Measurements from ENCODE around the gene RPGRIP1. TPM values are rescaled to one million over a fixed set of nuclear protein-coding genes. Genes with fewer than 3 reads are reported as not detected.

RPGRIP1 gene
- total RNA-seq, 1 experiment from 2014 or later = 0.50 TPM

DNA sequence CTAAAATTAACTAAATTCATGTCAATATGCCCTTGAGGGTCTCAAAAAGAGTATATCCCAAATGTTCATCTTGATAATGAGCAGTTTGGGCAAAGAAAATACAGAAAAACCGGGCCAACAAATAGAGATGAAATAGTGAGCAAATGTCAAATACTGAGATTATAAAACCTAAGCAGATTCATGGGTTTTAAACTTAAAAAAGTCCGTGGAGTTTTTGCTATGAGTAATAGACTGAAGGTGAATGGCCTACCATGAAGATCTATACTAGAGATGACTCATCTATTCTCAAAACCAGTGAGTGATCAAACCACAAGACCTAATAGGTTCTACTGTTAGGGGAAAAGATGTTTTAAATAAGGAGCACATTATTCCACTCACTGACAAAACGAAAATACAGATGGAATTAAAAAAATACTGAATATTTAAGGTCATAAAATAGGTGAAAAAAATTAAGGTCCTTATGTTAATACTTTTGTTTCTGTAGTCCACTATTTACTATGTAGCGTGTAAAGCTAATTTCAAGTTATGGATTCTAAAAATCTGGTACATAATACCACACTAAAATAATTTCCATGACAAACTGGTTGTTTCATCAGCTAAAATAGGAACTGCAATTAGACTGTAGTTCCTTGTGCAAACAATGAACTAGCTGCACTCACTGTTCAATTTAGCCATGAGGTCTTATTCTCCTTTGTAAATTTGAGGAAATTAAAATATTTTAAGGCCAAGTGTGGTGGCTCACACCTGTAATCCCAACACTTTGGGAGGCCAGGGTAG, 15.7 kb upstream of the RPGRIP1 start (continued):
- TF ChIP-seq, protein P1, sequence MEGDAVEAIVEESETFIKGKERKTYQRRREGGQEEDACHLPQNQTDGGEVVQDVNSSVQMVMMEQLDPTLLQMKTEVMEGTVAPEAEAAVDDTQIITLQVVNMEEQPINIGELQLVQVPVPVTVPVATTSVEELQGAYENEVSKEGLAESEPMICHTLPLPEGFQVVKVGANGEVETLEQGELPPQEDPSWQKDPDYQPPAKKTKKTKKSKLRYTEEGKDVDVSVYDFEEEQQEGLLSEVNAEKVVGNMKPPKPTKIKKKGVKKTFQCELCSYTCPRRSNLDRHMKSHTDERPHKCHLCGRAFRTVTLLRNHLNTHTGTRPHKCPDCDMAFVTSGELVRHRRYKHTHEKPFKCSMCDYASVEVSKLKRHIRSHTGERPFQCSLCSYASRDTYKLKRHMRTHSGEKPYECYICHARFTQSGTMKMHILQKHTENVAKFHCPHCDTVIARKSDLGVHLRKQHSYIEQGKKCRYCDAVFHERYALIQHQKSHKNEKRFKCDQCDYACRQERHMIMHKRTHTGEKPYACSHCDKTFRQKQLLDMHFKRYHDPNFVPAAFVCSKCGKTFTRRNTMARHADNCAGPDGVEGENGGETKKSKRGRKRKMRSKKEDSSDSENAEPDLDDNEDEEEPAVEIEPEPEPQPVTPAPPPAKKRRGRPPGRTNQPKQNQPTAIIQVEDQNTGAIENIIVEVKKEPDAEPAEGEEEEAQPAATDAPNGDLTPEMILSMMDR (IDR thresholded peaks at IDR 0.05) = no peak
- no peak for TF ChIP-seq ZNF263 (CRISPR knock-in tag; IDR thresholded peaks at IDR 0.05; ENCODE audit: low read depth)
- no peak for TF ChIP-seq ZNF416 (CRISPR knock-in tag; IDR thresholded peaks at IDR 0.05)
- TF ChIP-seq ZNF232 (CRISPR knock-in tag; IDR thresholded peaks at IDR 0.05) = no peak

GRCh38 chr14:21267431-21267845, 12.4 kb upstream of the RPGRIP1 start:
- Mint-ChIP-seq H3K36me3 (peaks cover 69% of the 10 kb centered on the region), H3K27ac (peak overlapping the region; percentile 94), H3K4me1 (peaks cover 49% of the 10 kb centered on the region), H3K4me3 (peak overlapping the region; percentile 100), H3K27me3 (ENCODE audit: low read depth) (no peaks in the 10 kb centered on the region; the same call in 1 of the 2 replicates), H3K9me3 (no peaks in the 10 kb centered on the region)
- ChIA-PET CTCF (no interaction called here), POLR2A (interaction anchor here (0.6 kb wide), 1 partner anchor 10 kb away, joined by 4 read pairs; no protein-coding TSS in a partner anchor)
- no peak for DNase-seq (ENCODE audit: low spot score)
- ATAC-seq = no peak
- TF ChIP-seq, protein P2, sequence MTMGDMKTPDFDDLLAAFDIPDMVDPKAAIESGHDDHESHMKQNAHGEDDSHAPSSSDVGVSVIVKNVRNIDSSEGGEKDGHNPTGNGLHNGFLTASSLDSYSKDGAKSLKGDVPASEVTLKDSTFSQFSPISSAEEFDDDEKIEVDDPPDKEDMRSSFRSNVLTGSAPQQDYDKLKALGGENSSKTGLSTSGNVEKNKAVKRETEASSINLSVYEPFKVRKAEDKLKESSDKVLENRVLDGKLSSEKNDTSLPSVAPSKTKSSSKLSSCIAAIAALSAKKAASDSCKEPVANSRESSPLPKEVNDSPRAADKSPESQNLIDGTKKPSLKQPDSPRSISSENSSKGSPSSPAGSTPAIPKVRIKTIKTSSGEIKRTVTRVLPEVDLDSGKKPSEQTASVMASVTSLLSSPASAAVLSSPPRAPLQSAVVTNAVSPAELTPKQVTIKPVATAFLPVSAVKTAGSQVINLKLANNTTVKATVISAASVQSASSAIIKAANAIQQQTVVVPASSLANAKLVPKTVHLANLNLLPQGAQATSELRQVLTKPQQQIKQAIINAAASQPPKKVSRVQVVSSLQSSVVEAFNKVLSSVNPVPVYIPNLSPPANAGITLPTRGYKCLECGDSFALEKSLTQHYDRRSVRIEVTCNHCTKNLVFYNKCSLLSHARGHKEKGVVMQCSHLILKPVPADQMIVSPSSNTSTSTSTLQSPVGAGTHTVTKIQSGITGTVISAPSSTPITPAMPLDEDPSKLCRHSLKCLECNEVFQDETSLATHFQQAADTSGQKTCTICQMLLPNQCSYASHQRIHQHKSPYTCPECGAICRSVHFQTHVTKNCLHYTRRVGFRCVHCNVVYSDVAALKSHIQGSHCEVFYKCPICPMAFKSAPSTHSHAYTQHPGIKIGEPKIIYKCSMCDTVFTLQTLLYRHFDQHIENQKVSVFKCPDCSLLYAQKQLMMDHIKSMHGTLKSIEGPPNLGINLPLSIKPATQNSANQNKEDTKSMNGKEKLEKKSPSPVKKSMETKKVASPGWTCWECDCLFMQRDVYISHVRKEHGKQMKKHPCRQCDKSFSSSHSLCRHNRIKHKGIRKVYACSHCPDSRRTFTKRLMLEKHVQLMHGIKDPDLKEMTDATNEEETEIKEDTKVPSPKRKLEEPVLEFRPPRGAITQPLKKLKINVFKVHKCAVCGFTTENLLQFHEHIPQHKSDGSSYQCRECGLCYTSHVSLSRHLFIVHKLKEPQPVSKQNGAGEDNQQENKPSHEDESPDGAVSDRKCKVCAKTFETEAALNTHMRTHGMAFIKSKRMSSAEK (CRISPR knock-in tag; IDR thresholded peaks at IDR 0.05; ENCODE audit: borderline replicate concordance) = no peak
- TF ChIP-seq MXD4 (CRISPR knock-in tag; IDR thresholded peaks at IDR 0.05; ENCODE audit: borderline replicate concordance) (no peak), TP53 (CRISPR knock-in tag; IDR thresholded peaks at IDR 0.05) (no peak), ZMAT4 (CRISPR knock-in tag; IDR thresholded peaks at IDR 0.05) (no peak), NFE2L1 (CRISPR knock-in tag; IDR thresholded peaks at IDR 0.05) (no peak), MAX (CRISPR knock-in tag; IDR thresholded peaks at IDR 0.05) (no peak), GABPB1 (CRISPR knock-in tag; IDR thresholded peaks at IDR 0.05) (no peak), TCF7 (CRISPR knock-in tag; IDR thresholded peaks at IDR 0.05; ENCODE audit: low read depth) (no peak), NR3C1 (CRISPR knock-in tag; conservative IDR thresholded peaks at IDR 0.05; ENCODE audit: low read depth) (no peak), EMX1 (CRISPR knock-in tag; IDR thresholded peaks at IDR 0.05) (no peak), E2F5 (CRISPR knock-in tag; IDR thresholded peaks at IDR 0.05) (no peak)
- TF ChIP-seq, protein P3, sequence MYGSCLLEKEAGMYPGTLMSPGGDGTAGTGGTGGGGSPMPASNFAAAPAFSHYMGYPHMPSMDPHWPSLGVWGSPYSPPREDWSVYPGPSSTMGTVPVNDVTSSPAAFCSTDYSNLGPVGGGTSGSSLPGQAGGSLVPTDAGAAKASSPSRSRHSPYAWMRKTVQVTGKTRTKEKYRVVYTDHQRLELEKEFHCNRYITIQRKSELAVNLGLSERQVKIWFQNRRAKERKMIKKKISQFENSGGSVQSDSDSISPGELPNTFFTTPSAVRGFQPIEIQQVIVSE (CRISPR knock-in tag; IDR thresholded peaks at IDR 0.05; ENCODE audit: borderline replicate concordance) = no peak
- TF ChIP-seq, protein P4, sequence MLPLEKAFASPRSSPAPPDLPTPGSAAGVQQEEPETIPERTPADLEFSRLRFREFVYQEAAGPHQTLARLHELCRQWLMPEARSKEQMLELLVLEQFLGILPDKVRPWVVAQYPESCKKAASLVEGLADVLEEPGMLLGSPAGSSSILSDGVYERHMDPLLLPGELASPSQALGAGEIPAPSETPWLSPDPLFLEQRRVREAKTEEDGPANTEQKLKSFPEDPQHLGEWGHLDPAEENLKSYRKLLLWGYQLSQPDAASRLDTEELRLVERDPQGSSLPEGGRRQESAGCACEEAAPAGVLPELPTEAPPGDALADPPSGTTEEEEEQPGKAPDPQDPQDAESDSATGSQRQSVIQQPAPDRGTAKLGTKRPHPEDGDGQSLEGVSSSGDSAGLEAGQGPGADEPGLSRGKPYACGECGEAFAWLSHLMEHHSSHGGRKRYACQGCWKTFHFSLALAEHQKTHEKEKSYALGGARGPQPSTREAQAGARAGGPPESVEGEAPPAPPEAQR (CRISPR knock-in tag; IDR thresholded peaks at IDR 0.05) = no peak

Measured in WTC11 (cell line).